Heart left ventricle (tissue), 16 donors: ENCODE measurements around the gene SOX6. TPM values are rescaled to one million over a fixed set of nuclear protein-coding genes. Genes with fewer than 3 reads are reported as not detected.

Source experiments
- ATAC-seq, 4 donors: fragments of 200-7000 bp; cut with Tn5 transposase; one replicate each; pipeline ENCODE4 v1.9.1; 2020 to 2022; ENCODE audit warnings: moderate library complexity in 4 of 4, mild to moderate bottlenecking in 3 of 4, moderate number of reproducible peaks in 1 of 4
- DNase-seq, 5 donors: peaks; one replicate each; pipeline ENCODE4 v3.0.0-alpha.2; 2020
- H3K27ac ChIP-seq, 12 donors: fragments of 200-600 bp; sonication (generic) in 4 of 12; one replicate each; pipeline versions ENCODE4 v1.5.0 to v1.8.0; 2016 to 2022; ENCODE audit warnings: mild to moderate bottlenecking in 2 of 12
- H3K27me3 ChIP-seq, 9 donors: fragments of 200-600 bp; sonication (generic) in 2 of 9; one replicate each; pipeline versions ENCODE4 v1.5.1 to v1.8.0; 2016 to 2022; ENCODE audit warnings: mild to moderate bottlenecking in 3 of 9
- H3K36me3 ChIP-seq, 9 donors: fragments of 200-600 bp; sonication (generic) in 2 of 9; one replicate each; pipeline versions ENCODE4 v1.5.0 to v1.8.0; 2018 to 2022; ENCODE audit warnings: mild to moderate bottlenecking in 2 of 9
- H3K4me1 ChIP-seq, 12 donors: fragments of 200-600 bp; sonication (generic) in 4 of 12; one replicate each; pipeline versions ENCODE4 v1.5.0 to v1.8.0; 2016 to 2022; ENCODE audit warnings: mild to moderate bottlenecking in 3 of 12
- H3K4me3 ChIP-seq, 12 donors: fragments of 200-600 bp; sonication (generic) in 4 of 12; one replicate each; pipeline versions ENCODE4 v1.5.0 to v1.8.0; 2017 to 2022; ENCODE audit warnings: mild to moderate bottlenecking in 9 of 12, moderate library complexity in 4 of 12
- H3K9me3 ChIP-seq, 12 donors: fragments of 200-600 bp; sonication (generic) in 4 of 12; one replicate each; pipeline versions ENCODE4 v1.5.0 to v1.8.0; 2016 to 2022; ENCODE audit warnings: mild to moderate bottlenecking in 1 of 12
- POLR2A ChIP-seq, 2 donors: fragments of 450-650 bp; IDR thresholded peaks; one replicate each; pipeline ENCODE4 v1.6.1; 2017; ENCODE audit warnings: antibody characterized with exemption in 2 of 2, mild to moderate bottlenecking in 2 of 2, moderate library complexity in 2 of 2
- WGBS, 4 donors: extraction: QIAGEN DNeasy Blood & Tissue Kit in 2 of 4; methylation state at CpG; one replicate each; pipeline versions ENCODE4 v1.1.5 to v1.1.7; 2013 to 2018; 5-methylcytosine and 5-hydroxymethylcytosine counted together
- intact Hi-C, 10 donors: fragments of 100-400 bp; cut with DNase I; formaldehyde crosslinking; loops; one replicate each; pipeline versions ENCODE4 v1.11.1 to v1.14.2; 2022
- polyA plus RNA-seq, 2 donors: library from polyadenylated mRNA; stranded (reverse); fragments of 200-250 nt; gene quantifications; one replicate each; pipeline ENCODE4 v1.2.3, GENCODE V29; 2013
- total RNA-seq, 9 donors: library from RNA; depleted of rRNA in 2 of 9; stranded (reverse); fragments of >200 nt in 2 of 9; fragmentation: NEBNext Ultra II Directional in 3 of 9; extraction: Animal tissue kit (Norgen Biotek cat#: 25700) in 3 of 9; gene quantifications; one replicate each; pipeline versions ENCODE4 v1.1.0 to v1.2.4, GENCODE V29; 2016 to 2023
- TF ChIP-seq, protein P1 (sequence below), 12 donors: fragments of 200-600 bp; sonication (generic) in 4 of 12; IDR thresholded peaks; one replicate each; pipeline versions ENCODE4 v1.5.0 to v1.8.0; 2018 to 2022; ENCODE audit warnings: antibody characterized with exemption in 12 of 12, mild to moderate bottlenecking in 5 of 12
- donor health status: ischemic (EF 13 %, LVEDD 7.1; RV severe dilation, severe dysfunction).
- donor health status: healthy with polysubstance abuse.
- donor health status: DM: no; HTN: yes; CAD: no.
- donor health status: DM: no; HTN: no; CAD: no.
- donor health status: ischemic (EF 25% LVEDD 6.9; RV normal size, moderate dysfunction).
- donor health status: ischemic (EF 25% LVEDD 5.7; RV mildly dilated, moderate dysfunction).
- donor health status: healthy.
- donor health status: DM: yes; HTN: yes; CAD: no.
- donor health status: ischemic (EF 35%, LVEDD 5.7; RV mildly dilated, moderate dysfunction).
- donor health status: nonischemic (EF 11% LVEDD 7.7; RV severe dilation, severe dysfunction).
- donor health status: DM: yes; HTN: yes; CAD: no.
- donor health status: PGD.
- donor health status: ischemic (EF 29% LVEDD 5.4; RV normal size, mild dysfunction).
- donor health status: nonischemic (EF 23%, LVEDD 6.1; RV moderate dilation, normal function).

The SOX6 gene
- total and polyA plus RNA-seq, 11 donors = 1.5 to 39.6 (median 15.6) TPM

DNA sequence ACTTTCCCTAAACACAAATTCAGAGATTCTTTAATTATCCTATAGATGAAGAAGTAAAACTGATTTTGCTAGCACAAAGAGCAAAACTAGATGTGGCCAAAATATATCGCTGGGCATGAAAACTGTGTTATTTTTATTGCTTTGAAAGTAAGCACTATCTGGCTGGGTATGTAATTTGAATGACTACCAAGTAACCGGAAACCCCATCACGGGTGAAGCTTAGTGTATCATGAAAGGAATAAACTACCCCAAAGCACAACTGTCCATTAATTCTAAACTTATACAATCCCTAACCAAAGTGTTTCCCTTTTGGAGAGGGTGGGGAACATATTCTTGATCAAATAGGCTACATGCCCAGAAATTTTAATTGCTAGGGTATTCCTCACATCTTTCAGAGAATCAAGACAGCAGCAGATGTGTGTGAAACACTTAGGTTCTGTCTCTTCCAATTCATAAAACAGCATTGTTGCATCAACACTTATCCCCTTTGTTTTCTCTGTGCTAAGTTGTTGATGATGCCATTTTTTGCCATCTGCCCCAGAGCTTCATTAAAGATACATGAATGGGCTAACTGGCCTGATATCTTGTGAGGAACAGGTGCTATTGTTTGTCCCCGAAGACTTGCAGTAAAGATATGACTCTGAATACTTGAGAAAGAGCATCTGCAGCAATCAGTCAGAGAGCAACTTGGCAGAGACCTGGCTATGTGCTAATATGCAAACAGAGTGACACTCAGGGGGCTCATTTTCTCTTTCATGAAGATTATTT is 238.2 kb downstream of the SOX6 start:
- no peaks in the 10 kb centered on the region for H3K9me3 ChIP-seq
- ATAC-seq (peak in 2 of 4 donors; percentile 28 to 45), DNase-seq (no peak)
- intact Hi-C loops = no loop called here
- H3K4me3 ChIP-seq = no peak overlapping the region
- no peaks in the 10 kb centered on the region for H3K36me3 ChIP-seq
- peaks cover 0 to 25% (median 6%) of the 10 kb centered on the region in 12 donors for H3K4me1 ChIP-seq
- no peaks in the 10 kb centered on the region for H3K27me3 ChIP-seq
- TF ChIP-seq, protein P1, sequence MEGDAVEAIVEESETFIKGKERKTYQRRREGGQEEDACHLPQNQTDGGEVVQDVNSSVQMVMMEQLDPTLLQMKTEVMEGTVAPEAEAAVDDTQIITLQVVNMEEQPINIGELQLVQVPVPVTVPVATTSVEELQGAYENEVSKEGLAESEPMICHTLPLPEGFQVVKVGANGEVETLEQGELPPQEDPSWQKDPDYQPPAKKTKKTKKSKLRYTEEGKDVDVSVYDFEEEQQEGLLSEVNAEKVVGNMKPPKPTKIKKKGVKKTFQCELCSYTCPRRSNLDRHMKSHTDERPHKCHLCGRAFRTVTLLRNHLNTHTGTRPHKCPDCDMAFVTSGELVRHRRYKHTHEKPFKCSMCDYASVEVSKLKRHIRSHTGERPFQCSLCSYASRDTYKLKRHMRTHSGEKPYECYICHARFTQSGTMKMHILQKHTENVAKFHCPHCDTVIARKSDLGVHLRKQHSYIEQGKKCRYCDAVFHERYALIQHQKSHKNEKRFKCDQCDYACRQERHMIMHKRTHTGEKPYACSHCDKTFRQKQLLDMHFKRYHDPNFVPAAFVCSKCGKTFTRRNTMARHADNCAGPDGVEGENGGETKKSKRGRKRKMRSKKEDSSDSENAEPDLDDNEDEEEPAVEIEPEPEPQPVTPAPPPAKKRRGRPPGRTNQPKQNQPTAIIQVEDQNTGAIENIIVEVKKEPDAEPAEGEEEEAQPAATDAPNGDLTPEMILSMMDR (IDR thresholded peaks at IDR 0.05) = no peak
- TF ChIP-seq POLR2A (IDR thresholded peaks at IDR 0.05) = no peak
- H3K27ac ChIP-seq = peak overlapping the region in 1 of 12 donors; percentile 10
- WGBS, 4 donors = 58 to 73% (median 65%) methylated on average over 4 of the region's 4 CpGs

DNA sequence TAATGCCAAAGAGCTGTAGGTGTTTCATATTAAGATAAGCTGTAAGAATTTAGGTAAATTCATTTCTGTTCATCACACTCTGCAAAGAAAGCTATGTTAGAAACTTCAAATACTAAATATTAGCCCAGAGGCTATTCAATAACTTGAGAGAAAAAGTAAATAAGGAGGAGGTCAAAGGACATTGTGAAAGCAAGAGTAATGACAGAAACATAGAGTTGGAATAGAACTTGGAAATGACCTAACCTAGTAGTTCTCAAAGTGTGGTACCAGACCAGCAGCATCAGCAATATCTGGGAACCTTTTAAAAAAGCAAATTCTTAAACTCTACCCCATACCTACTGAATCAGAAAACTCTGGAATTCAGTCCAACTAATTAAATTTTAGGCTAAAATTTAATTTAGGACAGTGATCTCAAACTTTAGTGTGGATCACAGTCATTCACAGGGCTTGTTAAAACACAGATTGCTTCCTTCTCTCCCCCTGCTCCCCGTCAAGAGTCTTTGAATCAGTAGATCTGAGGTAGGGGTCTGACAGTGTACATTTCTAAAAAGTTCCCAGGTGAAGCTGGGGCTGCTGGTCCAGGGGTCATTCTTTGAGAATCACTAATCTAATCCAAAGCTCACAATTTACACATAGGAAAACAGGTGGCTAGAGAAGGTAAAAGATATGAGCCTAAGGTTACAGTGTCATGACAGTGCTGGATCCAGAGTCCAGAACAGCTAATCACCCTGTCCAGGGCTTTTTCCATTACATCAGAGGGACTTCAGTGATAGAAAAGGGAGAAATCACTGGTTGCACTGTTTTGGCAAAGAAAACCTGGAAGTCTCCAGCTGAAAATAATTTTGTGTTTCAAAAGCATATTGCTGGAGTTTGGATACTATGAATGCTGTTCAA is 241.1 kb downstream of the SOX6 start:
- DNase-seq (peak in 1 of 5 donors; percentile 18), ATAC-seq (peak in 3 of 4 donors; percentile 65 to 73 (median 70))
- H3K27me3 ChIP-seq = no peaks in the 10 kb centered on the region
- no peaks in the 10 kb centered on the region for H3K9me3 ChIP-seq
- TF ChIP-seq POLR2A (IDR thresholded peaks at IDR 0.05) = no peak
- TF ChIP-seq, protein P1 (IDR thresholded peaks at IDR 0.05) = no peak
- no peak overlapping the region for H3K4me3 ChIP-seq
- H3K27ac ChIP-seq = peak overlapping the region in 6 of 12 donors; percentile 4 to 36 (median 29)
- intact Hi-C loops = no loop called here
- 82 to 100% (median 89%) methylated on average over 1 of the region's 1 CpG for WGBS, 4 donors
- H3K36me3 ChIP-seq = no peaks in the 10 kb centered on the region
- H3K4me1 ChIP-seq = peaks cover 0 to 49% (median 13%) of the 10 kb centered on the region in 12 donors

DNA sequence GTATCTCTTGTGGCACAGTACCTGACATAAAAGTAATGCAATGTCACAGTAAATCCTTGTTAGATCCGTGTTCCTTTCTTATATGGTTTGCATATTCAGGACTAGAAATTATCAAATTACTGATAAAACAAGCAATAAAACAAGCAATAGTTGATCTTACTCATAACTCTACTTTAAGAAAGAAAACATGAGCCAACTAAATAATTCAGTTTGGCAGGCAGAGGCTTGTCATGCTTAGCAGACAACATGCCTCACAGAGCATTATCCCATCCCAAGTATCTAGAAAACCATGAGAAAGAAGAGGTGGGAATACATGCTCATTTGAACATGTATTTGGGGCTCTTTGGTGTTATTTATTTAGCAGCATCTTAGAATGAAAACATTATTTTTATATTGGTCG is 241.9 kb downstream of the SOX6 start:
- Histone ChIP-seq H3K4me1 (peaks cover 0 to 49% (median 13%) of the 10 kb centered on the region in 12 donors), H3K27ac (peak overlapping the region in 2 of 12 donors; percentile 17 to 36)
- TF ChIP-seq, protein P1 (IDR thresholded peaks at IDR 0.05) = no peak
- TF ChIP-seq POLR2A (IDR thresholded peaks at IDR 0.05) = no peak

DNA sequence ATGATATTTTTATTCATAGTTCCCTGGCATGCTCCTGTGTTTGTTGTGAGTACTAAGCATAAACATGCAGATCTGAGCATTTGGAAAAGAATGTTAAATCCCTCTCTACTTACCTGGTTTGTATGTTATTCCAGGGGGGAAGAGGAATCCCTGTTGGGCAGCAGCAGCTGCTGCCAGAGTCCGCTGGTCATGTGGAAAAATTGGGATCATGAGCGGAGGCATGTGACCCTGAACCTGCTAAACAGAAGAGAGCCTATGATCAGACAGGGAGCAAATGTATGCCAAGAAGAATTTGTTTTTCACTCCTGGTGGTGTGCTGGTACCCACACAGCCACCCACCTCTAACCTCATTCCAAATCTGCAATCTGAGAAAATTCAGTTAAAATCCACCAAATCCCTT is 244.7 kb downstream of the SOX6 start:
- Histone ChIP-seq H3K27ac (peak overlapping the region in 4 of 12 donors; percentile 4 to 43 (median 28)), H3K4me3 (peak overlapping the region in 6 of 12 donors; percentile 6 to 20 (median 12)), H3K4me1 (peaks cover 0 to 49% (median 13%) of the 10 kb centered on the region in 12 donors), H3K36me3 (no peaks in the 10 kb centered on the region), H3K27me3 (no peaks in the 10 kb centered on the region), H3K9me3 (no peaks in the 10 kb centered on the region)
- TF ChIP-seq, protein P1 (IDR thresholded peaks at IDR 0.05) = no peak
- TF ChIP-seq POLR2A (IDR thresholded peaks at IDR 0.05) = no peak
- intact Hi-C loops = no loop called here
- DNase-seq (peak in 1 of 5 donors; percentile 30), ATAC-seq (peak in 1 of 4 donors; percentile 21)
- WGBS, 4 donors = 65 to 86% (median 85%) methylated on average over 2 of the region's 2 CpGs

More for the DNA sequence above, 241.9 kb downstream of the SOX6 start:
- no peak overlapping the region for H3K4me3 ChIP-seq
- 84 to 92% (median 87%) methylated on average over 2 of the region's 2 CpGs for WGBS, 4 donors
- no peaks in the 10 kb centered on the region for H3K27me3 ChIP-seq
- DNase-seq (no peak), ATAC-seq (no peak)
- intact Hi-C loops = no loop called here
- H3K9me3 ChIP-seq = no peaks in the 10 kb centered on the region
- no peaks in the 10 kb centered on the region for H3K36me3 ChIP-seq
